Measurements from ENCODE around the gene IPO5.

Gene IPO5

DNA sequence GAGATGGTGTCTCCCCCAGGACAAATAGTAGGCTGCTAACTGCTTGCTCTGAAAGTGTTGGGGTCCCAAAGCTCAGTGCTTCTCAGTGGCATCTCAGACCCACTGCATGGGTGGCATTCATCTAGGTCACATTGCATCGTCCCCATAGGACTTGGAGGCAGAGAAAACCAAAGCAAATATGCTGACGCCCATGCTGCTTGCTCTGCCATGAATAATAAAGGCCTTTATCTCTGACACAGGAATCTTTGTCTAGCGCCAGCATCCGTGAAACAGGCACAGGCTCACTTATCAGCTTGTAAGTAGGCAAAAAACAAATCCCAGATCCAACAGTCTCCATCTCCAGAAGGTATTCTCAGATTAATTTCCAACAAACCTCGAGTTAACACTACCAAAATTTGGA, 18.9 kb upstream of the IPO5 start:
- no peak overlapping the region for H3K4me3 ChIP-seq (ENCODE audit: low read depth, low read length)
- in situ Hi-C loops (cut with HindIII; ENCODE audit: low sequenced_read_pairs): no loop called here
- no peak for DNase-seq (ENCODE audit: low read depth, low spot score)
- TF ChIP-seq, protein P1, sequence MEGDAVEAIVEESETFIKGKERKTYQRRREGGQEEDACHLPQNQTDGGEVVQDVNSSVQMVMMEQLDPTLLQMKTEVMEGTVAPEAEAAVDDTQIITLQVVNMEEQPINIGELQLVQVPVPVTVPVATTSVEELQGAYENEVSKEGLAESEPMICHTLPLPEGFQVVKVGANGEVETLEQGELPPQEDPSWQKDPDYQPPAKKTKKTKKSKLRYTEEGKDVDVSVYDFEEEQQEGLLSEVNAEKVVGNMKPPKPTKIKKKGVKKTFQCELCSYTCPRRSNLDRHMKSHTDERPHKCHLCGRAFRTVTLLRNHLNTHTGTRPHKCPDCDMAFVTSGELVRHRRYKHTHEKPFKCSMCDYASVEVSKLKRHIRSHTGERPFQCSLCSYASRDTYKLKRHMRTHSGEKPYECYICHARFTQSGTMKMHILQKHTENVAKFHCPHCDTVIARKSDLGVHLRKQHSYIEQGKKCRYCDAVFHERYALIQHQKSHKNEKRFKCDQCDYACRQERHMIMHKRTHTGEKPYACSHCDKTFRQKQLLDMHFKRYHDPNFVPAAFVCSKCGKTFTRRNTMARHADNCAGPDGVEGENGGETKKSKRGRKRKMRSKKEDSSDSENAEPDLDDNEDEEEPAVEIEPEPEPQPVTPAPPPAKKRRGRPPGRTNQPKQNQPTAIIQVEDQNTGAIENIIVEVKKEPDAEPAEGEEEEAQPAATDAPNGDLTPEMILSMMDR (IDR thresholded peaks at IDR 0.05; ENCODE audit: low read depth, low read length): no peak

DNA sequence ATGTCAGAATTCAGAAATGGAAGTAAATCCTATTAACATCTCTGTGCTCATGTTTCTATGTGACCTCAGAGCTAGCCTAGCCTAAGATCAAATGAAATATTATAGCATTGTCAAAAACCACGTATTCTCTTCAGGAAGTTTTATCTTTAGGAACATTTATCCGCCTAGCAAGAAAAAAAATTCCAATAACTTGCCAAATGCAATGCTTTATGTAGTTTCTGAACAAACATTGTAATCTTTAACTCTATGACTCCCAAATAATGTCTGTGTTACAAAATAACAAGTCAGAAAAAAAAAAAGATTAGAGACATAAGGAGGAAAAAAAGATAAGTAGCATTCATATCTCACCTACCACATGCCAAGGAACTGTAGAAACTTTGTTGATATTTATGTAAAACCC, 18.4 kb upstream of the IPO5 start:
- no peak overlapping the region for H3K4me3 ChIP-seq (ENCODE audit: low read depth, low read length)
- TF ChIP-seq, protein P1 (IDR thresholded peaks at IDR 0.05; ENCODE audit: low read depth, low read length): no peak
- in situ Hi-C loops (cut with HindIII; ENCODE audit: low sequenced_read_pairs): no loop called here
- no peak for DNase-seq (ENCODE audit: low read depth, low spot score)

DNA sequence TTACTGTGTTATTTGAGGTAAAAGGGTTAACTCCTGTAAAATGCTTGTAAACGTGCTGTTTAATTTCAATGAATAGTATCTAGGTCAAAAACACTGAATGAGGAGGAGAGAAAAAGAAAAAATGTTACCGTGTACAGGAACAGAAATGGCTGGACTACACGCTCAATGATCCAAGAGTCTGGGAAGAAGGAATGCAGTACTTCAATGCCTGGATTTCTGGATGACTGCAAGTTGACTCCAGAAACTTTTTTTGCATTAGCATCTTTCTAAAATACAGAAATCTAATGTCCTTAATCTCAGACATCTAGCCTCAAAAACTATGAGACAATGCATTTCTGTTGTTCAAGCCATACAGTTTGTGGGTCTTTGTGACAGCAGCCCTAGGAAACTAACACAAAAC, 17.4 kb upstream of the IPO5 start:
- H3K4me3 ChIP-seq (ENCODE audit: low read depth, low read length): no peak overlapping the region
- in situ Hi-C loops (cut with HindIII; ENCODE audit: low sequenced_read_pairs): no loop called here
- no peak for DNase-seq (ENCODE audit: low read depth, low spot score)
- TF ChIP-seq, protein P1 (IDR thresholded peaks at IDR 0.05; ENCODE audit: low read depth, low read length): no peak

DNA sequence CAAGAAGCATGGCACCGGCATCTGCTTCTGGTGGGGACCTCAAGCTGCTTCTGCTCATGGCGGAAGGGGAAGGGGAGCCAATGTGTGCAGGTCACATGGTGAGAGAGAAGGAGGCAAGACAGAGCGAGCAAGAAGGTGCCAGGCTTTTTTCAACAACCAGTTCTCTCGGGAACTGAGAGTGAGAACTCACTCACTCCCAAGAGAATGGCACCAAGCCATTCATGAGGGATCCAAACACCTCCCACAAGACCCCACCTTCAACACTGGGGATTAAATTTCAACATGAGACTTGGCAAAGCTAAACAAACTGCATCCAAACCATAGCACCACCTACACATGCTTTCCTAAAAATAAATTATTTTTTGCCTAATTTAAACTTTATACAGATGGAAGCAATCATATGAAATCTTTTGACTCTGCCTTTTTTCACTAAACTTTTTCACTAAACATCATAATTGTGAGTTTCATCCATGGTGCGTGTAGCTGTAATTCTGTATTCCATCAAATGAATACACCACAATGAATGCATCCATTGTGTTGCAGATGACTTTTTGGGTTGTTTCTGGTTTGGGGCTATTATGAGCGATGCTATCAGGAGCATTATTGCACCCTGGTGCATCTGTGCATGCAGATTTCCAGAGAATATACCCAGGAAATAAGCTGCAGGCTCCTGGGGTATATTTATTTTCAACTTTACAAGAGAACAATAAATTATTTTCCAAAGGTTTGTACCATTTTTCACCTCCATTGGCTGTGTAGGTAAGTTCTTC, 14.6 kb upstream of the IPO5 start:
- no peak overlapping the region for H3K4me3 ChIP-seq (ENCODE audit: low read depth, low read length)
- in situ Hi-C loops (cut with HindIII; ENCODE audit: low sequenced_read_pairs): no loop called here
- TF ChIP-seq, protein P1 (IDR thresholded peaks at IDR 0.05; ENCODE audit: low read depth, low read length): no peak
- no peak for DNase-seq (ENCODE audit: low read depth, low spot score)

DNA sequence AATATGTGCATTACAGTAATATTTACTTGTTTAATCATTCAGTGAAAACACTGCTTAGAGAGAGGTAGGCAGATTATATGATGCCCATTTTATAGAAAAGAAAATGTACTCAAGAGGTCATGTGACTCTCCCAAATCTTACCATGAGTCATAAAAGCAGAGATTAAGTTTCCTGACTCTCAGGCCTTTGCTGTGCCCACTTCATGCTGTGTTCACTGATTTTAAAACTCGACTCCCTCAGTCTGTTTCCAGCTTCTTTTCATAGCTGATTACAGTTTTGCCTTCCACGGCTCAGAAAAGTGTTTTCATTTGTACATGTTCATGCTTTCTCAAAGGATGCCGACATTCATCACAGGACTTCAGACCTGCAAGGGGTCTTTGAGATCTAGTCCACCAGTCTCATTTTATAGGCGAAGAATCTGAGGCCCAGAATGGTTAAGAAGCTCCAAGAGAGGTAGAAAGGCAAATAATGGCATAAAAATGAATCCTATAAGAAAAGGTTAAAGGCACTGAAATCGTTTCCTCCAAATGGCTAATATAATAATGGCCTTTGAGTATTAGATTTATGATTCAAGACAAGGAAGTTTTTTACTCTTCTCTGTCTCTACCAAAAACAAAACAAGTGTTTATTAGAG, 9.0 kb upstream of the IPO5 start:
- in situ Hi-C loops (cut with HindIII; ENCODE audit: low sequenced_read_pairs): no loop called here
- DNase-seq (ENCODE audit: low read depth, low spot score): peak; percentile 52
- TF ChIP-seq, protein P1 (IDR thresholded peaks at IDR 0.05; ENCODE audit: low read depth, low read length): no peak
- no peak overlapping the region for H3K4me3 ChIP-seq (ENCODE audit: low read depth, low read length)

DNA sequence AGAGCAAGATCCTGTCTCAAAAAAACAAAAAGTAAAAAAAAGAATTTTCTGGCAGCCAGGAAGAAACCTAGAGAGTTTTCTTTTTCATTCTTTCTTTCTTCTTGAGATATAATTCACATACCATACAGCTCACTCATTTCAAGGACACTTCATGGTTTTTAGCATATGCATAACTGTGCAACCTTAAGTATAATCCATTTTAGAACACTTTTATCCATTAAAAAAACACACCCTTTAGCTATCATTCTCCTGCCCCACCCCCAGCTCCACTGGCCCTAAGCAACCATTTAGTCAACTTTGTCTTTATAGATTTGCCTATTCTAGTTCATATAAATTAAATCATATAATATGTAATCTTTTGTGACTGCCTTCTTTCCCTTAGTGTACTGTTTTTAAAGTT, 8.1 kb upstream of the IPO5 start:
- in situ Hi-C loops (cut with HindIII; ENCODE audit: low sequenced_read_pairs): no loop called here
- DNase-seq (ENCODE audit: low read depth, low spot score): peak; percentile 40
- TF ChIP-seq, protein P1 (IDR thresholded peaks at IDR 0.05; ENCODE audit: low read depth, low read length): no peak

More for the DNA sequence above, 8.1 kb upstream of the IPO5 start:
- H3K4me3 ChIP-seq (ENCODE audit: low read depth, low read length): no peak overlapping the region
